Fibroblast of upper back skin (primary cell): ENCODE results near the gene IGHMBP2.

Source experiments
- DNase-seq: peaks from one replicate; pipeline ENCODE4 v3.0.0-alpha.2; 2013

IGHMBP2 gene

DNA sequence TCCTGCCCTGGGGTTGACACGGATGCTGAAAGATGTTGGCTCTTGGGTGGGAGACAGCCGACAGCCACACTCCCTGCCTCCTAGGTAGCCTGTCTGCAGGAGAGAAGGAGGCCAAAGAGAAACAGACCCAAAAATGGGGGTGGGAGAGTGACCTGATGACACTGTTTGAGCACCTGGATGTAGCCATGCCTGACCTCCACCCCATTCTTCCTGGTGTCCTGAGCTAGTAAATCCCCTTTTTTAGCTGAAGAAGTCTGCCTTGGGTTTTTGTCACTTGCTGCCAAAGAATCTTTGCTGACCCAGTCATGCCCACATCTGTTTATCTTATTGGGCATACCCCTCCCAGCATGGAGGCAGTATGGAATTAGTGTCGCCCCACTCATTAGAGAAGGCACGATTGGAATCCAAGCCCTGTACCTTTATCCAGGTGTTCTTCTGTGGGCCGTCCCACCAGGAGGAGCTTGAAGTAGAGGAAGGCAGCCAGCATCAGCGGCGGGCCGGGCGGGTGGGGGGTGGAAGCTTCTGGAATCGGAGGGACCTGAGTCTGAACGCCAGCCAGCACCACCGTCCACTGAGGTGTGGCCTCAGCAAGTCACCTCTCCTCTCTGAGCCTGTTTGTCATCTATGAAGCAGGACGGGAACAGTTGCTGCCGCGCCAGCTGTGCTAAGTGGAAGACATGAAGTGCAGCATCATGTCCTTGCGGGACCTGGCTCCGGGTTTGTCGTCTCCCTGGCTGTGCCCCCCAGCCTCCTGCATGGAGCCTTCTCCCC, 37.8 kb downstream of the IGHMBP2 start:
- no peak for DNase-seq

DNA sequence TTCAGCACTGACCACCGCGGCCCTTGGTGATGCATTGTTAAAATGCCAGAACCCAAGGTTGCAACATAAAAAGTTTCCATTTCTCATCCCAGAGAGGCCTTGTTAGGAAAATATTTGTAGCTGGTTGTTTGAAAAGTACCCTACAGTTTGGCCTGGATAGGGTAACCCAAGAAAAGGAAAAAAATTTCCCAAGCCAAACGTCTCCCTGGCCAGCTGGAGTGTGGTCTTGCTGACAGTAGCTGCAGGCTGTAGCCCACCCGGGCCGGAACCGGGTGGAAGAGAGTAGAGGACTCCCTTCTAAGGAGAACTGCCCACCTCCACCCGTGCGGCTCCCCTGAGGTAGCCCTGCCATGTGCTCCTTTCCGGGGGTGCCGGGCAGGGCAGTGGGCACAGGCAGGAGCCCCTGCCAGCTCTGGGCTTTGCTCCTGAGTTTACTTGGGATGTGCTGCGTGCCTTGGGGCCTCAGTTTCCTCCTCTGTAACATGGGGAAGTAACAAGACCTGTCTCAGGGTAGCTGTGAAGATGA, 38.5 kb downstream of the IGHMBP2 start:
- no peak for DNase-seq

GRCh38 chr11:68942751-68943271, 39.1 kb downstream of the IGHMBP2 start:
- peak; percentile 10 for DNase-seq

DNA sequence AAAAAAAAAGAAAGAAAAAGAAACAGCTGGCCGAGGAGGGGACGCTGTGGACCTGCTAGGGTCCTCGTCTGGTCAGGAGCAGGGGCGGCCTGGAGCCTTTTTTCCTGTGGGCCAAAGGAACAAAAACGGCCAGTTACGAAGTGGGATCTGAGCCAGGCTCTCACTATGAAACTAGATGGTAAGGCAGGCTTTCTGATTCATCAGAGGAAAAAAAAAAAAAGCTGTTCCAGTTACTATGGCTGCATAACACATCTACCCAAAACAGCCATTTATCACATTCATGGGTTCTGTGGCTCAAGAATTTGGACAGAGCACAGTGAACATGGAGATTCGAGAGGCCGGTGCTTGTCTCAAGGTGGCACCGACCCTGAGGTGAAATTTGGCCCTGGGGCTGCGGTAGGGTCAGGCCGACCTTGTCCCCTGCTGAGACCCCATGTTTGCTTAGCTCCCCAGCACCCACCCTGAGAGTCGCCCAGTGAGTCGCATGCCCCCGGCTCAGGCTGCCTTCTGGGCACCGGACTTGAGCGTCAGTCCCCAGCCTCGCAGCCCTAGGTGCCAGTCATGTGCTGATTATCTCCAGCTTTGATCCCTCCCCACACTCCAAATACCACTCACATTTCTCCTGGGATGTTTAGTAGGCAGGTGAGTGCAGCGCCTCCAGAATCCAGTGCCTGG, 42.9 kb downstream of the IGHMBP2 start:
- peak; percentile 80 for DNase-seq

- DNase-seq: no peak
These were observed 43.5 kb downstream of the IGHMBP2 start for GRCh38 chr11:68947151-68947550.

GRCh38 chr11:68948496-68948895, 44.8 kb downstream of the IGHMBP2 start:
- peak; percentile 57 for DNase-seq

DNA sequence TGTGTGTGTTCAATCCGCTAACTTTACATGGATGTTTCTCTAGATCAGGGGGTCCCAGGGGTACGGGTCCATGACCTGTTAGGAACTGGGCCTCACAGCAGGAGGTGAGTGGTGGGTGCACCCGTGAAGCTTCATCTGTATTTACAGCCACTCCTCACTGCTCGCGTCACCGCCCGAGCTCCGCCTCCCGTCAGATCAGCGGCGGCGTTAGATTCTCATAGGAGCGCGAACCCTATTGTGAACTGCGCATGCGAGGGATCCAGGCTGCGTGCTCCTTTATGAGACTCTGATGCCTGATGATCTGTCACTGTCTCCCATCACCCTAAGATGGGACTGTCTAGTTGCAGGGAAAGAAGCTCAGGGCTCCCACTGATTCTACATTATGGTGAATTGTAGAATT, 45.2 kb downstream of the IGHMBP2 start:
- no peak for DNase-seq

- no peak for DNase-seq
These were observed 46.6 kb downstream of the IGHMBP2 start for GRCh38 chr11:68950270-68950669.

GRCh38 chr11:68950762-68951161, 47.1 kb downstream of the IGHMBP2 start:
- no peak for DNase-seq

DNA sequence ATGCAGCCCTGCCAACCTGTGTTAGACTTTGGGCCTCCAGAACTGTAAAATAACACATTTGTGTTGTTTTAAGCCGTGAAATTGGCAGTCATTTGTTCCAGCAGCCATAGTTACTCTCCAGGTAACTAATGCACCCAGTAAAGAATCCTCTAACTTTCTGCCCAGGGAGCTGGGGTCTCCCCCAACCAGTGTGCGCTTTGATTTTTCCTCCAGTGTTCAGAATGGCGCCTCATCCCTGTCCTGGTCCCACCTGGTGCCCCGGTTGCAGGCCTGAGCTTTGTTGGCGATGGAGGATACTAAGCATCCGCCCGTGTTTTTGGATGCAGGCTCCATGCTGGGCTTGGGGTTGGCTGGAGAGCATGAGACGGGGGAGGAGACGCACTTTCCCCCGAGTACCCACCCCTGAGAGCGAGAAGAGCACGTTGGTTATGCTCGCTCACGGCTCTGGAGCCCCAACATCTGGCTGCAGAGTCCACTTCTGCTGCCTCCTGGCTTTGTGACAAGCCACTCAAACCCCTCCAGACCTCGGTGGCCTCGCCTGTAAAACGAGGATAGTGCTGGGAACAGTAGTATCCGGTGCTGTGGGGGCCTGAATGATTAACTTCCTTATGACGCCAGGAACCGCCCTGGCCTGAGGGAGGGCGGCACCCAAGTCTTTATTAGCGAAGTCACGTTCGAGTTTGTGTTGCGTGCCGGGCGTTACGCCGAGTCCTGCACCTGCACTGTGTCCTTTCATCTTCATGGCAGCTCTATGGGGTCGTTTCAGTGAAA, 51.3 kb downstream of the IGHMBP2 start:
- DNase-seq: no peak

DNA sequence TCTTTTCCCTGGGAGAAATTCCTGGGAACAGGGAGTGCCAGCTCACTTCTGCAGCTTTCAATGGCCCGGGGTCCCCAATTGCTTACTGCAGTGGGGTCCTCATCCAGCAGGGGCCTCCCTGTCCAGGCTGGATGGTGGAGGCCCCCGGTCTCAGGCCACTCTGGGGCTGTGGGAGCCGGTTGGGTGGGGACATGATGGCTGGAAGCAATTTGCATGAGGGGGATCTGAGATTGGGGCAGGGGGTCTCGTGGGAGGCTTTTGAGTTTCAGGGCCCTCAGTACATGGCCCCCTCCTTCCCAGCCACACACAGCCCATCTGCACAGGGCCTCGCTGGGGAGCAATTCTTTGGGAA, 51.9 kb downstream of the IGHMBP2 start:
- DNase-seq: no peak

- no peak for DNase-seq
These were observed 52.5 kb downstream of the IGHMBP2 start for GRCh38 chr11:68956142-68956541.

- DNase-seq: no peak
These were observed 53.0 kb downstream of the IGHMBP2 start for GRCh38 chr11:68956547-68957254.

GRCh38 chr11:68958211-68958610, 54.5 kb downstream of the IGHMBP2 start:
- DNase-seq: no peak

DNA sequence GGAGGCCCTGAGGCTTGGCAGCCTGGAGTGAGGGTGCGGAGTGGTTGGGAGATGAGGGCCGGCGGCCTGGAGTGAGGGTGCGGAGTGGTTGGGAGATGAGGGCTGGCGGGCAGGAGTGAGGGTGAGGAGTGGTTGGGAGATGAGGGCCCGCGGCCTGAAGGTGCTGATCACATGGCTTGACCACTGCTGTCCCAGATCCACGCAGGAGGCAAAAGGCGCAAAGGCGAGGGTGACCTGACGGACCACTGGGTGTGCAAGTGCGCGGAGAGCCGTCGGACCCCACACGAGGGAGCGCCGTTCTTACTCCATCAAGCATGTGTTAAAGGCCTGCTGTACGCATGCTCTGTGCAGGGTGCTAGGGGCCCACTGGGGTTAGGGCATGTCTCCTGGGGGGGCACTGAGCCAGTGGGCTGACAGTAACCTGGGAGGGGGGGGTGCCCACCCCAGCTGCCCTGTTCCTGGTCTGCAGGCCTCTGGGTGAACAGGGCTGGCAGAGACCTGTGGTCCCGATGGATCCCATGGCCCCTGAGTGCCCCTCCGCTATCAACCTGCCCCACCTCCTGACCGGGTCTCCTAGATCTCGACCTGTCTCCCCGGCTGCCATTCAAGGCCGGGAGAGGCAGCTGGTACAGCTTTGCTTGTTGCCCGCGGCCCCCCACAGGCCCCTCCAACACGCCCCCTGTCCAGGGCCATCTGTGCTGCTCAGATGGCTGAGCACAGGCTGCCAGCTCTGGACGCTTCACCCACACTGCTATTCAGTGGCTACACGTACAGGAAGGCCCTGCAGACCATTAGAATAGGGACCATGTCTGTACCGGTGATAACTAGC, 56.0 kb downstream of the IGHMBP2 start:
- no peak for DNase-seq

GRCh38 chr11:68960294-68961071, 56.8 kb downstream of the IGHMBP2 start:
- DNase-seq: no peak

- DNase-seq: no peak
These were observed 57.6 kb downstream of the IGHMBP2 start for GRCh38 chr11:68961245-68961644.

- DNase-seq: no peak
These were observed 59.0 kb downstream of the IGHMBP2 start for GRCh38 chr11:68962527-68963250.

- no peak for DNase-seq
These were observed 60.1 kb downstream of the IGHMBP2 start for GRCh38 chr11:68963779-68964178.
